CD8-positive, alpha-beta memory T cell (primary cell): Measurements from ENCODE around the gene NEK2. TPM values are rescaled to one million over a fixed set of nuclear protein-coding genes. Genes with fewer than 3 reads are reported as not detected.
A peak's percentile ranks its signal among the peaks of the same experiment; 100 is the strongest.

Source experiments
- CTCF ChIA-PET: fragments of 350-600 bp; sonication (Branson Sonifier 250); formaldehyde crosslinking; loops from one replicate; lab custom pipeline; 2021; ENCODE audit warnings: antibody characterized with exemption; lab: Charles Lee
- POLR2A ChIA-PET: fragments of 350-600 bp; sonication (Branson Sonifier 250); formaldehyde crosslinking; loops from one replicate; lab custom pipeline; 2021; ENCODE audit warnings: antibody characterized with exemption; lab: Charles Lee
- DNase-seq, 5 donors: peaks; one replicate each; pipeline versions ENCODE4 v3.0.0 to v3.0.0-alpha.2; 2020 to 2022; ENCODE audit warnings: mixed read lengths in 1 of 5
- H3K27ac ChIP-seq: one replicate; pipeline ENCODE4 v1.7.0; 2013; ENCODE audit warnings: low read depth, mild to moderate bottlenecking, low read length, moderate library complexity
- H3K27me3 ChIP-seq: 2 replicates; pipeline ENCODE4 v1.7.0; 2013; ENCODE audit warnings: low read length, mild to moderate bottlenecking; ENCODE audit not compliant: insufficient read depth, poor library complexity, severe bottlenecking
- H3K36me3 ChIP-seq: 2 replicates; pipeline ENCODE4 v1.7.0; 2013; ENCODE audit warnings: mild to moderate bottlenecking, low read length, moderate library complexity; ENCODE audit not compliant: insufficient read depth
- H3K4me1 ChIP-seq: 2 replicates; pipeline ENCODE4 v1.7.0; 2013; ENCODE audit warnings: mild to moderate bottlenecking, low read length, moderate library complexity; ENCODE audit not compliant: insufficient read depth
- H3K4me3 ChIP-seq: 2 replicates; pipeline ENCODE4 v1.7.0; 2013; ENCODE audit warnings: mild to moderate bottlenecking, low read length
- H3K9me3 ChIP-seq: 2 replicates; pipeline ENCODE4 v1.7.0; 2013; ENCODE audit warnings: mild to moderate bottlenecking, low read length
- H3K27ac Mint-ChIP-seq, 8 donors: one replicate each; pipeline ENCODE4 v1.8.0; 2020 to 2021; ENCODE audit warnings: mixed read lengths in 8 of 8, mild to moderate bottlenecking in 6 of 8, inconsistent platforms in 3 of 8, moderate library complexity in 3 of 8
- H3K27me3 Mint-ChIP-seq, 2 donors: one replicate each; pipeline ENCODE4 v1.8.0; 2020 to 2021; ENCODE audit warnings: mixed read lengths in 2 of 2, mild to moderate bottlenecking in 1 of 2, moderate library complexity in 1 of 2
- H3K36me3 Mint-ChIP-seq, 3 donors: one replicate each; pipeline ENCODE4 v1.8.0; 2020 to 2021; ENCODE audit warnings: mixed read lengths in 3 of 3, inconsistent platforms in 1 of 3, mild to moderate bottlenecking in 1 of 3
- H3K4me1 Mint-ChIP-seq, 3 donors: one replicate each; pipeline ENCODE4 v1.8.0; 2020 to 2021; ENCODE audit warnings: mixed read lengths in 3 of 3, inconsistent platforms in 1 of 3, mild to moderate bottlenecking in 1 of 3
- H3K4me3 Mint-ChIP-seq, 7 donors: one replicate each; pipeline ENCODE4 v1.8.0; 2020 to 2021; ENCODE audit warnings: mixed read lengths in 7 of 7, mild to moderate bottlenecking in 6 of 7, moderate library complexity in 4 of 7, inconsistent platforms in 2 of 7
- H3K9me3 Mint-ChIP-seq, 5 donors: one replicate each; pipeline ENCODE4 v1.8.0; 2020 to 2022; ENCODE audit warnings: mixed read lengths in 5 of 5, mild to moderate bottlenecking in 3 of 5, moderate library complexity in 2 of 5, inconsistent platforms in 1 of 5
- polyA plus RNA-seq: library from polyadenylated mRNA; unstranded; fragments of 300-500 nt; fragmentation: Illumina TruSeq; gene quantifications from one replicate; pipeline ENCODE4 v1.2.3, GENCODE V29; 2021
- total RNA-seq, 2 experiments: library from RNA; stranded (reverse); gene quantifications; one replicate each; pipeline ENCODE4 v1.2.3, GENCODE V29; 2021

NEK2 gene
- total and polyA plus RNA-seq, 3 experiments from 2014 or later: 0.51 to 14.8 (median 14.1) TPM

GRCh38 chr1:211677659-211678058 is 2.2 kb upstream of the NEK2 start:
- no peak overlapping the region for H3K27ac ChIP-seq
- no peaks in the 10 kb centered on the region for H3K36me3 ChIP-seq
- Mint-ChIP-seq H3K36me3 (peaks cover 0 to 4% (median 0%) of the 10 kb centered on the region in 3 donors), H3K27ac (peak overlapping the region in 3 of 8 donors; percentile 7 to 69 (median 10)), H3K9me3 (no peaks in the 10 kb centered on the region), H3K27me3 (no peaks in the 10 kb centered on the region), H3K4me1 (peaks cover 36 to 44% (median 40%) of the 10 kb centered on the region in 3 donors), H3K4me3 (peak overlapping the region in 3 of 7 donors; percentile 28 to 85 (median 78))
- CTCF ChIA-PET: interaction anchor here (1.0 to 3.1 kb wide), 3 partner anchors 21 to 778 kb away, joined by 4 to 10 read pairs (median 7); no protein-coding TSS in a partner anchor
- POLR2A ChIA-PET: no interaction called here
- DNase-seq: no peak
- H3K27me3 ChIP-seq: no peaks in the 10 kb centered on the region
- H3K4me1 ChIP-seq: peaks cover 18% of the 10 kb centered on the region
- no peak overlapping the region for H3K4me3 ChIP-seq
- no peaks in the 10 kb centered on the region for H3K9me3 ChIP-seq

- no peaks in the 10 kb centered on the region for H3K9me3 Mint-ChIP-seq
- no peak overlapping the region for H3K4me3 ChIP-seq
- no peaks in the 10 kb centered on the region for H3K27me3 ChIP-seq
- H3K27ac ChIP-seq: no peak overlapping the region
- POLR2A ChIA-PET: no interaction called here
- H3K4me1 ChIP-seq: peaks cover 17% of the 10 kb centered on the region
- no peaks in the 10 kb centered on the region for H3K36me3 ChIP-seq
- H3K36me3 Mint-ChIP-seq: peaks cover 0 to 4% (median 0%) of the 10 kb centered on the region in 3 donors
- H3K4me1 Mint-ChIP-seq: peaks cover 29 to 36% (median 32%) of the 10 kb centered on the region in 3 donors
- H3K27ac Mint-ChIP-seq: peak overlapping the region in 4 of 8 donors; percentile 8 to 85 (median 79)
- H3K4me3 Mint-ChIP-seq: peak overlapping the region; percentile 64 to 75 (median 67)
- DNase-seq: no peak
- CTCF ChIA-PET: interaction anchor here (1.5 to 3.4 kb wide), 4 partner anchors 22 to 779 kb away, joined by 7 to 13 read pairs (median 8); partner anchors contain the start of genes DTL and INTS7
- no peaks in the 10 kb centered on the region for H3K9me3 ChIP-seq
- no peaks in the 10 kb centered on the region for H3K27me3 Mint-ChIP-seq
Observed at GRCh38 chr1:211676761-211677160, 1.3 kb upstream of the NEK2 start.

- no peak overlapping the region for H3K4me3 ChIP-seq
- no peaks in the 10 kb centered on the region for H3K36me3 ChIP-seq
- H3K27ac ChIP-seq: no peak overlapping the region
- ChIA-PET CTCF (interaction anchor here (0.9 to 3.4 kb wide), 7 partner anchors 9 to 780 kb away, joined by 3 to 13 read pairs (median 7); partner anchors contain the start of genes DTL and INTS7), POLR2A (interaction anchor here (0.6 kb wide), 1 partner anchor 97 kb away, joined by 4 read pairs; the partner anchor contains the start of gene SLC30A1)
- H3K9me3 ChIP-seq: no peaks in the 10 kb centered on the region
- Mint-ChIP-seq H3K9me3 (no peaks in the 10 kb centered on the region), H3K27ac (peak overlapping the region in 6 of 8 donors; percentile 8 to 88 (median 80)), H3K4me3 (peak overlapping the region; percentile 86 to 98 (median 92)), H3K27me3 (no peaks in the 10 kb centered on the region), H3K36me3 (peaks cover 0 to 4% (median 0%) of the 10 kb centered on the region in 3 donors), H3K4me1 (peaks cover 23 to 29% (median 26%) of the 10 kb centered on the region in 3 donors)
- DNase-seq: no peak
- H3K27me3 ChIP-seq: no peaks in the 10 kb centered on the region
- H3K4me1 ChIP-seq: peaks cover 11% of the 10 kb centered on the region
Observed at GRCh38 chr1:211676106-211676583, 724 bp upstream of the NEK2 start.

- no peaks in the 10 kb centered on the region for H3K4me1 ChIP-seq
- H3K36me3 ChIP-seq: no peaks in the 10 kb centered on the region
- no peak overlapping the region for H3K4me3 ChIP-seq
- H3K27me3 ChIP-seq: no peaks in the 10 kb centered on the region
- H3K27ac ChIP-seq: no peak overlapping the region
- Mint-ChIP-seq H3K9me3 (no peaks in the 10 kb centered on the region), H3K27ac (no peak overlapping the region), H3K4me3 (no peak overlapping the region), H3K4me1 (no peaks in the 10 kb centered on the region), H3K27me3 (no peaks in the 10 kb centered on the region), H3K36me3 (no peaks in the 10 kb centered on the region)
- DNase-seq: no peak
- CTCF ChIA-PET: interaction anchor here (0.9 to 2.1 kb wide), 2 partner anchors 13 to 24 kb away, joined by 3 to 4 read pairs; no protein-coding TSS in a partner anchor
- no peaks in the 10 kb centered on the region for H3K9me3 ChIP-seq
- POLR2A ChIA-PET: no interaction called here
Observed at GRCh38 chr1:211667065-211667617, 8.3 kb downstream of the NEK2 start.

- Histone ChIP-seq H3K9me3 (no peaks in the 10 kb centered on the region), H3K27ac (no peak overlapping the region), H3K27me3 (no peaks in the 10 kb centered on the region), H3K36me3 (no peaks in the 10 kb centered on the region), H3K4me1 (no peaks in the 10 kb centered on the region), H3K4me3 (no peak overlapping the region)
- DNase-seq: no peak
- no peaks in the 10 kb centered on the region for H3K27me3 Mint-ChIP-seq
- ChIA-PET POLR2A (no interaction called here), CTCF (no interaction called here)
- peak overlapping the region in 1 of 8 donors; percentile 54 for H3K27ac Mint-ChIP-seq
- no peaks in the 10 kb centered on the region for H3K9me3 Mint-ChIP-seq
- H3K36me3 Mint-ChIP-seq: no peaks in the 10 kb centered on the region
- no peaks in the 10 kb centered on the region for H3K4me1 Mint-ChIP-seq
- no peak overlapping the region for H3K4me3 Mint-ChIP-seq
Observed at GRCh38 chr1:211660718-211661222, 14.7 kb downstream of the NEK2 start.

- Mint-ChIP-seq H3K27me3 (no peaks in the 10 kb centered on the region), H3K4me3 (no peak overlapping the region), H3K9me3 (no peaks in the 10 kb centered on the region), H3K36me3 (no peaks in the 10 kb centered on the region), H3K4me1 (no peaks in the 10 kb centered on the region), H3K27ac (no peak overlapping the region)
- H3K27ac ChIP-seq: no peak overlapping the region
- ChIA-PET POLR2A (no interaction called here), CTCF (interaction anchor here (1.0 kb wide), 1 partner anchor 24 kb away, joined by 3 read pairs; no protein-coding TSS in a partner anchor)
- no peaks in the 10 kb centered on the region for H3K4me1 ChIP-seq
- DNase-seq: no peak
- no peaks in the 10 kb centered on the region for H3K27me3 ChIP-seq
- no peaks in the 10 kb centered on the region for H3K36me3 ChIP-seq
- no peak overlapping the region for H3K4me3 ChIP-seq
- H3K9me3 ChIP-seq: no peaks in the 10 kb centered on the region
Observed at GRCh38 chr1:211656728-211657127, 18.7 kb downstream of the NEK2 start.

- Histone ChIP-seq H3K36me3 (no peaks in the 10 kb centered on the region), H3K9me3 (no peaks in the 10 kb centered on the region), H3K27ac (no peak overlapping the region), H3K4me3 (no peak overlapping the region), H3K4me1 (no peaks in the 10 kb centered on the region), H3K27me3 (no peaks in the 10 kb centered on the region)
- Mint-ChIP-seq H3K27me3 (no peaks in the 10 kb centered on the region), H3K36me3 (no peaks in the 10 kb centered on the region), H3K9me3 (no peaks in the 10 kb centered on the region), H3K4me1 (no peaks in the 10 kb centered on the region), H3K27ac (no peak overlapping the region), H3K4me3 (no peak overlapping the region)
- CTCF ChIA-PET: interaction anchor here (0.6 to 2.8 kb wide), 8 partner anchors 12 to 407 kb away, joined by 3 to 15 read pairs (median 6); partner anchors contain the start of gene SLC30A1
- DNase-seq: peak; percentile 66 to 83 (median 71)
- POLR2A ChIA-PET: no interaction called here
Observed at GRCh38 chr1:211654838-211655787, 20.3 kb downstream of the NEK2 start.
